Measurements from ENCODE around the gene LHPP. TPM values are rescaled to one million over a fixed set of nuclear protein-coding genes. Genes with fewer than 3 reads are reported as not detected.

LHPP gene
- total RNA-seq, 2 donors from 2014 or later, result 26.1 to 29.8 TPM

DNA sequence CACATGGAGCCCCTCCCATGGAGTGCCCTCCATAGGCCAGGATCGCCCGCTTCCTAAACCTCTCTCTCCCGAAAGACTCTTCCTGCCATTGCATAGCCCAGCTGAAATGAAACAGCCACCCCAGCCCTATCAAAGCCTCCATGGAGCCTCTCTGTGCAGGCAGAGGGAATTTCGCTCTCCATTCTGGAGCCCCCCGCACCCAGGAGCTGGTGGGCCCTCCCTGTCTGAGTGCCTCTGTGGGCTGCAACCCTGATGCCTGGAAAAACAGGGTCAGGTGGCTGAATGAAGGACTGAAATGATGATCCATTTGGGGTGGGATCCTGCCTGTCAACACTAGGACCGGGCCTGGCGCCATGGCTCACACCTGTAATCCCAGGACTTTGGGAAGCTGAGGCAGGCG lies 176.1 kb downstream of the LHPP start:
- ATAC-seq, result no peak
- intact Hi-C loops (cut with DNase I, micrococcal nuclease), result loop anchor here in 1 of 2 donors (10.0 kb wide), 1 partner anchor 107 kb away; the partner anchor contains the start of gene FAM53B
- no peak for DNase-seq

DNA sequence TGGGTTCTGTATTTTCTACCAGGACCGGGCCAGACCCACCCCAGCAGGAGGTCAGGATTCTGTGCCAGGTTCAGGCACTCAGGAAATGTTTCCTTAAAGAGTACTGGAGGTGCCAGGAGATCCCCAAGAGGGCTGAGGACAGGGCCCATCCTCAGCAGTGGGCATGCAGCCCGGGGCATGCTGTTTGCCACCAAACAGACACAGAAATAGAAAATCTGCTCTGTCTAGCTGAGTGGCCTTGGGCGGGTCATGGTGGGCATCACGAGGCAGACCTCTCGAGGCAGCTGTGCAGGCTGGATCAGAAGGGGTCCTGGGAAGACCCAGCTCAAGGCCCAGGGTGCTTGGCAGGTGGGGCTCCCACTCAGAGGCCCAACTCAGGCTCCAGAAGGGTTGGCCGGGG lies 177.6 kb downstream of the LHPP start:
- DNase-seq (no peak), ATAC-seq (no peak)
- intact Hi-C loops (cut with DNase I, micrococcal nuclease), result loop anchor here in 1 of 2 donors (10.0 kb wide), 1 partner anchor 106 kb away; the partner anchor contains the start of gene FAM53B

GRCh38 chr10:124639646-124640045 lies 178.0 kb downstream of the LHPP start:
- ATAC-seq (no peak), DNase-seq (no peak)
- intact Hi-C loops (cut with DNase I, micrococcal nuclease), result loop anchor here in 1 of 2 donors (10.0 kb wide), 1 partner anchor 105 kb away; the partner anchor contains the start of gene FAM53B

DNA sequence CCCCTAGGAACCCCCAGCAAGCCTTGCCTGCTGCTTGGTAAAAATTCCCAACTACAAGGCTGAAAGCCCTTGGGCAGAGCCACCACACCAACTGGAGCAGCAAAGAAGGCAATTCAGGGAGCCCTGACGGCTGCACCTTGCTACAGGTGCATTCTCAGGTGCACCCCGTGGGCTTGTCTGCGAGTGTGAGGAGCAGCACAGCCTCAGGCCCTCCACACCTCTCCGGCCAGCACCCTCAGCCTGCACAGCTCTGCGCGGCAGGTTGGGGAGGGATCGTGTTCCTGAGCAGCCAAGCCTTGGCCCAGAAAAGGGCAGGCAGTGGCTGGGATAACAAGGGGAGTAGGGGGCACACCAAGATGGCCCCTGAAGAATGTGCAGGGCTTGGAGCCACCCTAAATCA lies 178.4 kb downstream of the LHPP start:
- DNase-seq (no peak), ATAC-seq (no peak)
- intact Hi-C loops (cut with DNase I, micrococcal nuclease), result no loop called here

GRCh38 chr10:124640538-124641231 lies 179.1 kb downstream of the LHPP start:
- no peak for DNase-seq
- ATAC-seq, result peak; percentile 12
- intact Hi-C loops (cut with DNase I, micrococcal nuclease), result no loop called here

DNA sequence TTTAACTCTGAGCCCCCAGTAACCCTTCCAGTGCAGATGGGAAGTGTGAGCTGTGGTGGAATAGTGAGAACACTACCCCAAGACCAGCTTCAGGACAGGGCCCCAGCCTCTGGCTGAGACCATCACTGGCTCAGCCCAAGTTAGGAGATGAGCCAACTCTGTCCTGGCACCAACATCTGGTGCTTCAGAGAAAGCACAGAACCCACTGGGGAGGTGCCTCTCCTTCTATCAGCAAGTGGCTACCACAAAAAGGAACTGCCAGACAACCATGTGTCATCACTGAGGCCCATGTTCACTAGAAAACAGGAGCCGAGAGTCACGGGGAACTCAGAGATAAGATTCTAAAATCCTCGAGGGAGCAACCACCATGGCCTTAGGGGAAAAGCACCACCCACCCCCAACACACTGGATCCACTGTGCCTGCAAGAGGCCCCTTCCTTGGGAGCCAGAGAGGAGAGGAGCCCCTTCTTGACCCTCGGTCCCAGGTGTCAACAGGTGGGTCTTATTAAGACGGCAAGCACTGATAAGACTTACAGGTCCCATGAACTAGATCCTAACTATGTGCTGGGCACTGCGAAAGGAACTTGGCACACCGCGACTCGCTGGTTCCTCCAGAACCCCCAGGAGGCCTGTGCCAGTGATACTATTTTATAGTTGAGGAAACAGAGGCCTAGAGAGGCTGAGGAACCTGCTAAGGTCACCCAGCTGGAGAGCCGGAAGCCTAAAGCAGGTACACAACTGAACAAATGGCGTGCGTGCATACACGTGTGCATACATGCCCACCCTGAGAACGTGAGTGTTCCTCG lies 179.9 kb downstream of the LHPP start:
- intact Hi-C loops (cut with DNase I, micrococcal nuclease), result no loop called here
- DNase-seq, result peak in 1 of 2 donors; percentile 65

GRCh38 chr10:124642088-124642710 lies 180.6 kb downstream of the LHPP start:
- ATAC-seq (no peak), DNase-seq (no peak)
- intact Hi-C loops (cut with DNase I, micrococcal nuclease), result no loop called here

More for the DNA sequence above, 179.9 kb downstream of the LHPP start:
- ATAC-seq, result peak; percentile 16

GRCh38 chr10:124643330-124644009 lies 181.8 kb downstream of the LHPP start:
- intact Hi-C loops (cut with DNase I, micrococcal nuclease), result no loop called here
- DNase-seq, result no peak
- no peak for ATAC-seq

DNA sequence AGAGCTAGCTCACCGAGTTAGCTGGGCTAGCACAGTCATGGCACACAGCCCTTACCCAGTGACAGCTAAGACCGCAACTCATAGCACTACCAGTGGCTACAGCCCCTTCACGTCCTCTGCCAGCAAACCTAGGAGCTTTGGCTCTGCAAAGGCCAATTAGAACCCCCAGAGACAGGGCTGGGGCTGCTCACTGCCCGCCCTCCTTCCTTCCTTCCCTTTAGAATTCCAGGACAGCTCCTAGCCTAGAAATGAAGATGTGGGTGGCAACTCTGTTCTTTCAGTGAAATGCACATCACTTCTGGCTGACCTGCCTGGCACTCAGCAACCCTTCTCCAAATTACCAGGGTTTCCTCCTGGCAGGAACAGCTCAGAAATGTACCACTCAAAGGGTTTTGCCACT lies 182.6 kb downstream of the LHPP start:
- intact Hi-C loops (cut with DNase I, micrococcal nuclease), result no loop called here
- no peak for ATAC-seq
- no peak for DNase-seq

GRCh38 chr10:124644771-124645415 lies 183.3 kb downstream of the LHPP start:
- intact Hi-C loops (cut with DNase I, micrococcal nuclease), result no loop called here
- ATAC-seq (no peak), DNase-seq (no peak)

- ATAC-seq (no peak), DNase-seq (no peak)
- intact Hi-C loops (cut with DNase I, micrococcal nuclease), result no loop called here
Observed at GRCh38 chr10:124645467-124646095, 184.0 kb downstream of the LHPP start.

DNA sequence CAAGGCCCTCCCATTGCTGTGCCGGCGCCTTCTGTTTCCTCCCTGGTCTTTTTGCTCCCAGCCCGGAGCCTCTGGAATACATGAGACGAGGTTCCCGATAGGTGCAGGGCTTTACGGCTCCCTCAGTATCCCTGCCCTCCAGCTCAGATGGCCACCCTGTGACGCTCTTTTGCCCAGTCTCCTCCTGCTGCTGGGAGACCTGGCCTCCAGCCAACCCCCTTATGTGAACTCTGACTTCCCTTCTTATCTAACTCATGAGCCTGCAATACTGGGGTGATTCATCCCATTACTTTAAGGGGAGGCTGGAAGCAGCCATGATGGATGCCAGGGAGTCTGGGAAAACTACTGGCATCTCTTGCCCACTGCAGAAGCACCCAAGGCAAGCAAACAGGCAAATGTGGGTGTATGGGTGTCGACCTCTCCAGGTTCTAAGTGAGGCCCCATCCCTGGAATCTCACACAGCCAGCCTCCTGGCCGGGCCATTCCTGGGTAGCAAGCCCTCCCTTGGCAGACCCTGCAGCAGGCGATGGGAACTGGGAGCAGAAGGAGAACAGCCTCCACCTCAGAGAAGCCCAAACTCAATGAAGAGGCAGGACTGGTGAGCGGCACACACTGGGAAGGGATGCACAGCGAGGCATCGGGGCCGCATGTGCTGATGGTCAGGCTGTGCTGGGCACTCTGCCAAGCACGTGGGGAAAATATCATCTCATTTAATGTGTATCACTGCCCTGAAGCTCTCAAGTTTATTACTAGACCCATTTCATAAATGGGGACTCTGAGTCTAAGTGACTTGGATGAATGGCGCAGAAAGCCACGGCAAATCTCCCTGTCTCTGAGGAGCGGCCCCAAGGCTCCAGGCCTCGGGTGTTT lies 185.1 kb downstream of the LHPP start:
- DNase-seq (peak; percentile 65 to 69), ATAC-seq (peak; percentile 41)
- intact Hi-C loops (cut with DNase I, micrococcal nuclease), result no loop called here

- DNase-seq (peak; percentile 78), ATAC-seq (peak; percentile 86)
- intact Hi-C loops (cut with DNase I, micrococcal nuclease), result no loop called here
Observed at GRCh38 chr10:124647421-124648130, 186.0 kb downstream of the LHPP start.

- DNase-seq (no peak), ATAC-seq (no peak)
- intact Hi-C loops (cut with DNase I, micrococcal nuclease), result no loop called here
Observed at GRCh38 chr10:124648131-124648475, 186.5 kb downstream of the LHPP start.

DNA sequence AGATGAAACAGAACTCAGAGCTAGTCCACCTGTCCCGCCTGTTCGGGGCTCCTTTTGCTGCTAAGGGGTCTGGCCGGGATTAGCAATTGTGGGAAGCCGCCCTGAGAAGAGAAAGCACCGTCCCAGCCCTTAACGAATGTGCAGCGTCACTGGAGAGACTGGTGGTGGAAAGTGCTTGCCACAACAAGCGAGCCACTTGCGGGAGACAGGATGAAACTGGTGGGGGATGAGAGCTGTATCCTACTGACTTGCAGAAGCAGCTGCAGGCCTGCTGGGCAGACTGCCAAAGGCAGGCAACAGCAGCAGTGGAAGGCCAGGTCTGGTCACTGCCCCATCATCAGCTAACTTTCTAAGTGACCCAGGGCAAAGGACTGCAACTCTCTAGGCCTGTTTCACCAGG lies 187.1 kb downstream of the LHPP start:
- intact Hi-C loops (cut with DNase I, micrococcal nuclease), result no loop called here
- DNase-seq, result peak; percentile 64 to 76
- ATAC-seq, result peak; percentile 24

- ATAC-seq (no peak), DNase-seq (no peak)
- intact Hi-C loops (cut with DNase I, micrococcal nuclease), result no loop called here
Observed at GRCh38 chr10:124649214-124649613, 187.6 kb downstream of the LHPP start.

DNA sequence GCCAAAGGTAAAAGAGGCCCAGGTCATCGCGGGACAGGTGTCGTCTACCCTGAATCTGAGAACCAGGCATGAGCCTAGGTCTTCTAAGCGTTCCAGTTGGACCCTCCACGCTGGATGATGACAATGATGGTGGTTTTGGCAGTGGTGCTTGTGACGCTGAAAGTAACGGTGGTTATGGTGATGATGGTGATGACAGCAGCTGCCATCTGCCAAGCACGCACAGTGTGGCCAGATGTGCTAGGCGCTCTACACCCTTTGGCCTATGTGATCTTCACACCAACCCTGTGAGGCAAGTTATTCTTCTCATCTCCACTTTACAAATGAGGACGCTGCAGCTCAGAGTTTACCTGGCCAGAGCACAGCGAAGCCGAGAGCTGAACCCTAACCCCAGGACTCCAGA lies 188.6 kb downstream of the LHPP start:
- ATAC-seq, result no peak
- DNase-seq, result no peak
- intact Hi-C loops (cut with DNase I, micrococcal nuclease), result no loop called here
